ENCODE results near the gene ASAP2.

The ASAP2 gene

GRCh38 chr2:9243357-9243756 is 36.7 kb downstream of the ASAP2 start:
- Mint-ChIP-seq H3K4me1 (ENCODE audit: low read depth) (no peaks in the 10 kb centered on the region), H3K4me3 (no peak overlapping the region), H3K9me3 (no peaks in the 10 kb centered on the region), H3K36me3 (ENCODE audit: low read depth) (no peaks in the 10 kb centered on the region), H3K27me3 (peaks cover 2% of the 10 kb centered on the region), H3K27ac (no peak overlapping the region)

GRCh38 chr2:9244985-9245544 is 38.5 kb downstream of the ASAP2 start:
- no peak overlapping the region for H3K4me3 Mint-ChIP-seq
- no peaks in the 10 kb centered on the region for H3K4me1 Mint-ChIP-seq (ENCODE audit: low read depth)
- no peaks in the 10 kb centered on the region for H3K36me3 Mint-ChIP-seq (ENCODE audit: low read depth)
- no peaks in the 10 kb centered on the region for H3K9me3 Mint-ChIP-seq
- H3K27me3 Mint-ChIP-seq = peaks cover 7% of the 10 kb centered on the region
- no peak overlapping the region for H3K27ac Mint-ChIP-seq

GRCh38 chr2:9247177-9247576 is 40.6 kb downstream of the ASAP2 start:
- Mint-ChIP-seq H3K9me3 (no peaks in the 10 kb centered on the region), H3K27me3 (peaks cover 7% of the 10 kb centered on the region), H3K4me3 (no peak overlapping the region), H3K36me3 (ENCODE audit: low read depth) (no peaks in the 10 kb centered on the region), H3K4me1 (ENCODE audit: low read depth) (no peaks in the 10 kb centered on the region), H3K27ac (no peak overlapping the region)

GRCh38 chr2:9247786-9248185 is 41.2 kb downstream of the ASAP2 start:
- Mint-ChIP-seq H3K4me3 (no peak overlapping the region), H3K4me1 (ENCODE audit: low read depth) (no peaks in the 10 kb centered on the region), H3K9me3 (no peaks in the 10 kb centered on the region), H3K27ac (no peak overlapping the region), H3K27me3 (peaks cover 7% of the 10 kb centered on the region), H3K36me3 (ENCODE audit: low read depth) (no peaks in the 10 kb centered on the region)

GRCh38 chr2:9248363-9248762 is 41.8 kb downstream of the ASAP2 start:
- Mint-ChIP-seq H3K4me3 (no peak overlapping the region), H3K9me3 (no peaks in the 10 kb centered on the region), H3K4me1 (ENCODE audit: low read depth) (no peaks in the 10 kb centered on the region), H3K36me3 (ENCODE audit: low read depth) (no peaks in the 10 kb centered on the region), H3K27ac (no peak overlapping the region), H3K27me3 (peaks cover 7% of the 10 kb centered on the region)

- H3K9me3 Mint-ChIP-seq = no peaks in the 10 kb centered on the region
- H3K4me3 Mint-ChIP-seq = no peak overlapping the region
- H3K36me3 Mint-ChIP-seq (ENCODE audit: low read depth) = no peaks in the 10 kb centered on the region
- H3K27me3 Mint-ChIP-seq = peaks cover 7% of the 10 kb centered on the region
- no peaks in the 10 kb centered on the region for H3K4me1 Mint-ChIP-seq (ENCODE audit: low read depth)
- H3K27ac Mint-ChIP-seq = no peak overlapping the region
These were observed 42.6 kb downstream of the ASAP2 start for GRCh38 chr2:9249020-9249800.

GRCh38 chr2:9250091-9250490 is 43.5 kb downstream of the ASAP2 start:
- peaks cover 7% of the 10 kb centered on the region for H3K27me3 Mint-ChIP-seq
- H3K9me3 Mint-ChIP-seq = no peaks in the 10 kb centered on the region

GRCh38 chr2:9250498-9251153 is 44.0 kb downstream of the ASAP2 start:
- no peak overlapping the region for H3K4me3 Mint-ChIP-seq
- H3K36me3 Mint-ChIP-seq (ENCODE audit: low read depth) = no peaks in the 10 kb centered on the region
- peaks cover 7% of the 10 kb centered on the region for H3K27me3 Mint-ChIP-seq
- H3K4me1 Mint-ChIP-seq (ENCODE audit: low read depth) = no peaks in the 10 kb centered on the region
- H3K9me3 Mint-ChIP-seq = no peaks in the 10 kb centered on the region
- H3K27ac Mint-ChIP-seq = no peak overlapping the region

More at GRCh38 chr2:9250091-9250490, 43.5 kb downstream of the ASAP2 start:
- H3K36me3 Mint-ChIP-seq (ENCODE audit: low read depth) = no peaks in the 10 kb centered on the region
- peak overlapping the region; percentile 19 for H3K27ac Mint-ChIP-seq
- no peaks in the 10 kb centered on the region for H3K4me1 Mint-ChIP-seq (ENCODE audit: low read depth)
- H3K4me3 Mint-ChIP-seq = no peak overlapping the region

- no peak overlapping the region for H3K4me3 Mint-ChIP-seq
- no peaks in the 10 kb centered on the region for H3K36me3 Mint-ChIP-seq (ENCODE audit: low read depth)
- no peaks in the 10 kb centered on the region for H3K4me1 Mint-ChIP-seq (ENCODE audit: low read depth)
- peaks cover 7% of the 10 kb centered on the region for H3K27me3 Mint-ChIP-seq
- no peak overlapping the region for H3K27ac Mint-ChIP-seq
- H3K9me3 Mint-ChIP-seq = no peaks in the 10 kb centered on the region
These were observed 44.8 kb downstream of the ASAP2 start for GRCh38 chr2:9251154-9252001.

GRCh38 chr2:9252002-9252357 is 45.4 kb downstream of the ASAP2 start:
- no peak overlapping the region for H3K27ac Mint-ChIP-seq
- no peaks in the 10 kb centered on the region for H3K9me3 Mint-ChIP-seq
- H3K4me3 Mint-ChIP-seq = no peak overlapping the region
- H3K36me3 Mint-ChIP-seq (ENCODE audit: low read depth) = no peaks in the 10 kb centered on the region
- H3K27me3 Mint-ChIP-seq = peaks cover 7% of the 10 kb centered on the region
- no peaks in the 10 kb centered on the region for H3K4me1 Mint-ChIP-seq (ENCODE audit: low read depth)

- no peak overlapping the region for H3K27ac Mint-ChIP-seq
- no peaks in the 10 kb centered on the region for H3K4me1 Mint-ChIP-seq (ENCODE audit: low read depth)
- no peak overlapping the region for H3K4me3 Mint-ChIP-seq
- no peaks in the 10 kb centered on the region for H3K27me3 Mint-ChIP-seq
- H3K36me3 Mint-ChIP-seq (ENCODE audit: low read depth) = no peaks in the 10 kb centered on the region
- H3K9me3 Mint-ChIP-seq = no peaks in the 10 kb centered on the region
These were observed 48.8 kb downstream of the ASAP2 start for GRCh38 chr2:9255416-9255815.

- Mint-ChIP-seq H3K4me3 (no peak overlapping the region), H3K27ac (no peak overlapping the region), H3K9me3 (no peaks in the 10 kb centered on the region), H3K27me3 (no peaks in the 10 kb centered on the region), H3K36me3 (ENCODE audit: low read depth) (no peaks in the 10 kb centered on the region), H3K4me1 (ENCODE audit: low read depth) (no peaks in the 10 kb centered on the region)
These were observed 49.5 kb downstream of the ASAP2 start for GRCh38 chr2:9256147-9256546.

GRCh38 chr2:9256570-9257043 is 50.0 kb downstream of the ASAP2 start:
- Mint-ChIP-seq H3K9me3 (no peaks in the 10 kb centered on the region), H3K27me3 (no peaks in the 10 kb centered on the region), H3K4me3 (no peak overlapping the region), H3K4me1 (ENCODE audit: low read depth) (no peaks in the 10 kb centered on the region), H3K36me3 (ENCODE audit: low read depth) (no peaks in the 10 kb centered on the region), H3K27ac (no peak overlapping the region)

- H3K4me1 Mint-ChIP-seq (ENCODE audit: low read depth) = no peaks in the 10 kb centered on the region
- no peak overlapping the region for H3K27ac Mint-ChIP-seq
- no peaks in the 10 kb centered on the region for H3K36me3 Mint-ChIP-seq (ENCODE audit: low read depth)
- H3K27me3 Mint-ChIP-seq = no peaks in the 10 kb centered on the region
- no peak overlapping the region for H3K4me3 Mint-ChIP-seq
- no peaks in the 10 kb centered on the region for H3K9me3 Mint-ChIP-seq
These were observed 51.9 kb downstream of the ASAP2 start for GRCh38 chr2:9258501-9258900.

- no peaks in the 10 kb centered on the region for H3K9me3 Mint-ChIP-seq
- H3K4me3 Mint-ChIP-seq = no peak overlapping the region
- H3K27ac Mint-ChIP-seq = no peak overlapping the region
- H3K4me1 Mint-ChIP-seq (ENCODE audit: low read depth) = no peaks in the 10 kb centered on the region
- no peaks in the 10 kb centered on the region for H3K36me3 Mint-ChIP-seq (ENCODE audit: low read depth)
- no peaks in the 10 kb centered on the region for H3K27me3 Mint-ChIP-seq
These were observed 52.4 kb downstream of the ASAP2 start for GRCh38 chr2:9258953-9259399.
